ENCODE results near the gene CCL20.

DNA sequence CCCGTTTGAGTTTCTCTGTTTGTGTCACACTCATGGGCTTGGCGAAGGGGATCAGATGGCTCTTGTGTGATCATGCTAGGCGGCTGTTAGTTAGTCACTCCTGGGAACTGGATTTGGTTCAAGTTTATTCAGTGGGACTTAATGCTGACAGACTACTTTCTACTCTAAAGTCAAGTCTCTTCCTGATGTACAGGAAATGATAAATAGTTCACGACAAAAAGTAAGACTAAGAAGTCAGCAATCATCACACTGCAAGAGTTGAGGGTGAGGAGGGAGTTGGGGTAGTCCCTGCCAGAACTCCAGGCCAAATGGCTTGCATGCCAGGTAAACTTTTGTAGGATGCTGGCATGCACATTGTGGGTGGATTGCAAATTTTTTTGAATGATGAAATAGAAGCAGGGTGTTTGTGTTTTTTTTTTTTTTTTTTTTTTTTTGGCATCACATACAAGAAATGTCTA, 25.1 kb upstream of the CCL20 start:
- no peak for TF ChIP-seq TAF1 (IDR thresholded peaks at IDR 0.05; ENCODE audit: borderline replicate concordance, low read depth, low read length)
- no peak for TF ChIP-seq POLR2AphosphoS5 (IDR thresholded peaks at IDR 0.05; ENCODE audit: low read depth, low read length)
- TF ChIP-seq POLR2A (IDR thresholded peaks at IDR 0.05; ENCODE audit: low read depth, low read length), result no peak

All from GM12892 (cell line).